ENCODE data around the gene SPAG4. TPM values are rescaled to one million over a fixed set of nuclear protein-coding genes. Genes with fewer than 3 reads are reported as not detected.

SPAG4 gene
- polyA plus RNA-seq, 1 donor from 2014 or later: 1.9 TPM

DNA sequence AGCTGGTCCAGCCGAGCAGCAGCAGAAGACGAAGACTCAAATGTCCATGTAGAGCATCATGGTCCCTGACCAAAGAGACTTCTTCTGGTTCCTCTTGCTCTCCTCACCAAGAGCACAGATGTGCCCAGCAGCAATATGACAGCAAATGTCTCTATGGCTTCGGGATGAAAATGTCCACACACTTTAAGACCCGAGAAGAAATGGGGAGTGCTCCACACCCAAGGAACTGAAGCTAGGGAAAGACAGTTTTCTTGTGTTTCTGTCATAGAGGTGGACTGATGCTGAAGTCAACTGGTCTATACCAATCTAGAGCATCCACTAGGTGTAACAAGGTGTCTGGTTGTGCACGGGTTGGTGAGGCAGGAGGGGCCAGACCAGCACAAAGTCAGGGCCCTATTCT, 53.6 kb downstream of the SPAG4 start:
- Mint-ChIP-seq H3K4me1 (peaks cover 3 to 5% (median 4%) of the 10 kb centered on the region in 3 donors), H3K27ac (no peak overlapping the region), H3K9me3 (no peaks in the 10 kb centered on the region), H3K36me3 (peaks cover 11% of the 10 kb centered on the region), H3K4me3 (peak overlapping the region in 1 of 4 donors; percentile 55), H3K27me3 (no peaks in the 10 kb centered on the region)

DNA sequence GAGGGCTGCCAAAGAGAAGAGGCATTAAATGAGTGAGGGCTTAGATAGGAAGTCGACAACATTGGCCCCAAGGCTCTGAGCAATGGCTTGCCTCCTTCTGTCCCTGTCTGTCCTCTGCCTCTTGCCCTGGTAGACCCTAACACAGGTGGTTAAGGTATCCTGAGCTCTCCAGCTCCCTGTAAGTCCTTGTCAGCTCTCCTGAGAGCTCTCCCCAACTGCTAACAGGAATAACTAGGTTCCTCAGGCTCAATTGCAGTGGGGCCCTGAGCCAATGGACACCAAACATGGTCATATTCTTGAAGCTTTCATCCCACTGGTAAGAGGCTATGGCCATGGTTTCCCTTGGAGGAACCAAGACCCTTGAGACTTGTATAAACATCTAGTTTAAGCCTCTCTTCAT, 54.1 kb downstream of the SPAG4 start:
- peaks cover 3 to 5% (median 4%) of the 10 kb centered on the region in 3 donors for H3K4me1 Mint-ChIP-seq
- H3K27ac Mint-ChIP-seq: no peak overlapping the region
- H3K9me3 Mint-ChIP-seq: no peaks in the 10 kb centered on the region
- H3K4me3 Mint-ChIP-seq: peak overlapping the region in 1 of 4 donors; percentile 55
- peaks cover 11% of the 10 kb centered on the region for H3K36me3 Mint-ChIP-seq
- H3K27me3 Mint-ChIP-seq: no peaks in the 10 kb centered on the region

Other genes starting within 250 kb of the SPAG4 start
- gene UQCC1, start 203.9 kb upstream of the SPAG4 start, polyA plus RNA-seq: 19.7 TPM
- not detected for gene GDF5, start 177.6 kb upstream of the SPAG4 start, polyA plus RNA-seq
- 23.1 TPM for gene CEP250, start 160.2 kb upstream of the SPAG4 start, polyA plus RNA-seq
- not detected for gene C20orf173, start 86.2 kb upstream of the SPAG4 start, polyA plus RNA-seq
- 119 TPM for gene ERGIC3, start 73.8 kb upstream of the SPAG4 start, polyA plus RNA-seq
- 306 TPM for gene CPNE1, start 49.1 kb downstream of the SPAG4 start, polyA plus RNA-seq
- gene RBM12, start 49.1 kb downstream of the SPAG4 start, polyA plus RNA-seq: 36.9 TPM
- 18.1 TPM for gene NFS1, start 83.5 kb downstream of the SPAG4 start, polyA plus RNA-seq
- gene ROMO1, start 83.6 kb downstream of the SPAG4 start, polyA plus RNA-seq: 323 TPM
- 191 TPM for gene RBM39, start 126.4 kb downstream of the SPAG4 start, polyA plus RNA-seq
- 107 TPM for gene PHF20, start 156.2 kb downstream of the SPAG4 start, polyA plus RNA-seq

Measured in IgD-negative memory B cell (primary cell).